Hematopoietic multipotent progenitor cell treated with erythropoietin and hydrocortisone succinate and interleukin-3 and kit ligand, for 6 days (in vitro differentiated cells): ENCODE measurements around the gene TRAPPC10.
"Not testable (repeated sequence)": the region's sequence is repeated elsewhere in the genome, so short reads cannot be mapped to it uniquely, and the experiment has no call there.

Source experiments
- DNase-seq: peaks from one replicate; pipeline ENCODE4 v3.0.0-alpha.2; 2015

TRAPPC10 gene

DNA sequence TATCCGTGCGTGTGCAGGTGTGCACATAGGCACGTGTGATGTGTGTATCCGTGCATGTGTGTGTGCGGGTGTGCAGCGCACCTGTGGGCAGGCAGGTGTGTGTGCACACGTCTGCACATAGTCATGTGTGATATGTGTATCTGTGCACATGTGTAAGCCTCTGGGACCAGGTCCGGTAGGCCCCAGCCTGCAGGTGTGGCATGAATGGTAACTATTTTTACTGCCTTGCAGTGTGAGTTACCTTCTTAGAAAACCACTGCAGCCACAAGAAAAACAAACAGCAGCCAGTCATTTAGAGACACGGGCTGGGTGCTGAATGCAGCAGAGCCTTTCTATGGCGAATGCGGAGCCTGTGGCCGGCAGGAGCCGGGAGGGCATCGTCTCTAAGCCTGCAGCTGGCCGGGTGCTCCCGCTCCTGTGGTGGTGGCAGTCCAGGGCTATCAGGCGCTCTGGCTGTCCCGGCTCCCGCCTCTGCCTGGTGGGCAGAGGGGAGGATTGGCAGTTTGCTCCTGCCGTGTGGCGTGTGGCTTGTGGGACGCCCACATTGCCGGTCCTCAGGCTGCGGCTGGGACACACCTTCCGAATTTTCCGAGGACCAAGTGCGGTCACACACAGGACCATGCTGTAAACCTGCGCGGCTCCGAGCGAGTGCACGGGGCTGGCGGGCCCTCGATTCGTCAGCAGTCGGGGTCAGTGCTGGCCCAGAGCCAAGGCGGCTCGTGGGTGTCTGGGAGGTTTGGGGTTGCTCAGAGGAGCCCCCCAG is 143.3 kb downstream of the TRAPPC10 start:
- DNase-seq: not testable (repeated sequence)

DNA sequence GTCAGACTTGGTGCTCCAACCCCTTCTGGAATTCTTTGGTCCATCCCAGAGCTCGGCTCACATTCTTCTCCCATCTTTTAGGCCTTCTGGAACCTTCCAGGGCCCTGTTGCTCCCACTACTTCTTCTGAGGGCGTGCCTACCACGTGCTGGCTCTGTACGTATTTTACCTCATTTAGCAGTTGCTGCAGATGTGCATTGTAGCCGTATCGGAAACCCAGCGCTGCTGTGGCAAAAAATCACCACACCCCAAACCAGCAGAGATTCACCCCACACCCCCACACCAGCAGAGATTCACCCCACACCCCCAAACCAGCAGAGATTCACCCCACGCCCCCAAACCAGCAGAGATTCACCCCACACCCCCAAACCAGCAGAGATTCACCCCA is 143.9 kb downstream of the TRAPPC10 start:
- not testable (repeated sequence) for DNase-seq
